Measurements from ENCODE around the gene KLC1.
A peak's percentile ranks its signal among the peaks of the same experiment; 100 is the strongest.

Gene KLC1

GRCh38 chr14:103704708-103705107, 75.7 kb downstream of the KLC1 start:
- no peak for DNase-seq (ENCODE audit: low spot score)

GRCh38 chr14:103705118-103705503, 76.1 kb downstream of the KLC1 start:
- no peak for DNase-seq (ENCODE audit: low spot score)

GRCh38 chr14:103705504-103706284, 76.7 kb downstream of the KLC1 start:
- DNase-seq (ENCODE audit: low spot score) = no peak

- no peak for DNase-seq (ENCODE audit: low spot score)
Observed at GRCh38 chr14:103706551-103707328, 77.7 kb downstream of the KLC1 start.

- DNase-seq (ENCODE audit: low spot score) = no peak
Observed at GRCh38 chr14:103707329-103708263, 78.6 kb downstream of the KLC1 start.

- DNase-seq (ENCODE audit: low spot score) = peak; percentile 84
Observed at GRCh38 chr14:103708750-103709187, 79.8 kb downstream of the KLC1 start.

- DNase-seq (ENCODE audit: low spot score) = no peak
Observed at GRCh38 chr14:103709814-103710213, 80.8 kb downstream of the KLC1 start.

- no peak for DNase-seq (ENCODE audit: low spot score)
Observed at GRCh38 chr14:103710771-103711377, 81.9 kb downstream of the KLC1 start.

- DNase-seq (ENCODE audit: low spot score) = peak; percentile 81
Observed at GRCh38 chr14:103711516-103712431, 82.8 kb downstream of the KLC1 start.

GRCh38 chr14:103712633-103713247, 83.7 kb downstream of the KLC1 start:
- peak; percentile 48 for DNase-seq (ENCODE audit: low spot score)

- no peak for DNase-seq (ENCODE audit: low spot score)
Observed at GRCh38 chr14:103713304-103714062, 84.5 kb downstream of the KLC1 start.

- no peak for DNase-seq (ENCODE audit: low spot score)
Observed at GRCh38 chr14:103714063-103714724, 85.2 kb downstream of the KLC1 start.

- peak; percentile 99 for DNase-seq (ENCODE audit: low spot score)
Observed at GRCh38 chr14:103715052-103716000, 86.3 kb downstream of the KLC1 start, which contains the start of the genes XRCC3 and ZFYVE21. TSS of gene XRCC3 (minus strand) at chr14:103715451. CDS start at chr14:103711087, 4,364 bp downstream. TSS of gene ZFYVE21 (plus strand) at chr14:103715810. CDS start at chr14:103715842, 32 bp downstream.

GRCh38 chr14:103716091-103716801, 87.2 kb downstream of the KLC1 start:
- no peak for DNase-seq (ENCODE audit: low spot score)

- DNase-seq (ENCODE audit: low spot score) = no peak
Observed at GRCh38 chr14:103716899-103717411, 87.9 kb downstream of the KLC1 start.

- no peak for DNase-seq (ENCODE audit: low spot score)
Observed at GRCh38 chr14:103718572-103718971, 89.6 kb downstream of the KLC1 start.
